BE2C (cell line): ENCODE results near the gene CD59.

ENCODE experiments used
- DNase-seq: peaks from one replicate; pipeline ENCODE4 v3.0.0-alpha.2; 2020
- H3K27me3 ChIP-seq: fragments of 250-450 bp; sonication (Bioruptor Pico); 2 replicates; pipeline ENCODE4 v1.5.1; 2020; ENCODE audit warnings: mild to moderate bottlenecking
- H3K36me3 ChIP-seq: fragments of 250-450 bp; sonication (Bioruptor Pico); 2 replicates; pipeline ENCODE4 v1.5.1; 2020; ENCODE audit warnings: mild to moderate bottlenecking
- H3K4me1 ChIP-seq: fragments of 250-450 bp; sonication (Bioruptor Pico); 2 replicates; pipeline ENCODE4 v1.5.1; 2020
- H3K4me3 ChIP-seq: 2 replicates; pipeline ENCODE4 v1.5.1; 2011; ENCODE audit warnings: low read depth, low read length
- H3K9me3 ChIP-seq: fragments of 250-450 bp; sonication (Bioruptor Pico); 2 replicates; pipeline ENCODE4 v1.5.1; 2020
- TF ChIP-seq, protein P1 (sequence below): IDR thresholded peaks from 2 replicates; pipeline ENCODE4 v1.5.1; 2012; ENCODE audit warnings: mild to moderate bottlenecking, low read depth, low read length

Gene CD59

DNA sequence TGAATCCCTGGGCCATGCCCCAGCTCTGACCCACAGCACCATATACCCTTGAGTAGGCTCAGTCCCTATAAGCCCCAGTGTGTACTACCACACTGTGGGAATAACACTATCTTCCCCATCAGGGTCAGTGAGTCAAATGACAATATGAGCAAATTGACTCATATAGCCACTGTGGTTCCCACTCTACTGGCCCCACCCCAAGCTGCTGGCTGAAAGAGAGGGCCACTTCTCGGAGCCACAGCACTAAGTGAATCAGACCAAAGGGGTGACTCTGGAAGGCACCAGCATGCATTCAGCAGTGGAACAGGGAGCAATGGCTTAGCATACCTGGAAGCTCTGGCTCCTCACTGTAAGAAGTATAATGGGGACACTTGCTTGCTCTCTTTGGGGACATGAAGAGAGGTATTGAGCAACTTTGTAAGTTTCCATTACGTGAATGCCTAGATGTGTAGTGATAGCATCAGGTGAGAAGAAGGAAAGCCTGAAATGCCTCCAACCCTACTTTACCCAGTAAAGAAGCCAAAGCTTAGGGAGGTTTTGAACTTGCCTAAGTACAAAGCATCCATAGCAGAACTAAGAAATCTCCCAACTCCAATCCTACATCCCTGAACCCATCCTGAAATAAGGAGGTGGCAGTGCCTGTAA is 13.5 kb downstream of the CD59 start:
- Histone ChIP-seq H3K27me3 (no peaks in the 10 kb centered on the region), H3K4me1 (no peaks in the 10 kb centered on the region), H3K9me3 (no peaks in the 10 kb centered on the region), H3K4me3 (no peak overlapping the region), H3K36me3 (no peaks in the 10 kb centered on the region)
- TF ChIP-seq, protein P1, sequence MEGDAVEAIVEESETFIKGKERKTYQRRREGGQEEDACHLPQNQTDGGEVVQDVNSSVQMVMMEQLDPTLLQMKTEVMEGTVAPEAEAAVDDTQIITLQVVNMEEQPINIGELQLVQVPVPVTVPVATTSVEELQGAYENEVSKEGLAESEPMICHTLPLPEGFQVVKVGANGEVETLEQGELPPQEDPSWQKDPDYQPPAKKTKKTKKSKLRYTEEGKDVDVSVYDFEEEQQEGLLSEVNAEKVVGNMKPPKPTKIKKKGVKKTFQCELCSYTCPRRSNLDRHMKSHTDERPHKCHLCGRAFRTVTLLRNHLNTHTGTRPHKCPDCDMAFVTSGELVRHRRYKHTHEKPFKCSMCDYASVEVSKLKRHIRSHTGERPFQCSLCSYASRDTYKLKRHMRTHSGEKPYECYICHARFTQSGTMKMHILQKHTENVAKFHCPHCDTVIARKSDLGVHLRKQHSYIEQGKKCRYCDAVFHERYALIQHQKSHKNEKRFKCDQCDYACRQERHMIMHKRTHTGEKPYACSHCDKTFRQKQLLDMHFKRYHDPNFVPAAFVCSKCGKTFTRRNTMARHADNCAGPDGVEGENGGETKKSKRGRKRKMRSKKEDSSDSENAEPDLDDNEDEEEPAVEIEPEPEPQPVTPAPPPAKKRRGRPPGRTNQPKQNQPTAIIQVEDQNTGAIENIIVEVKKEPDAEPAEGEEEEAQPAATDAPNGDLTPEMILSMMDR = no peak
- DNase-seq = no peak

DNA sequence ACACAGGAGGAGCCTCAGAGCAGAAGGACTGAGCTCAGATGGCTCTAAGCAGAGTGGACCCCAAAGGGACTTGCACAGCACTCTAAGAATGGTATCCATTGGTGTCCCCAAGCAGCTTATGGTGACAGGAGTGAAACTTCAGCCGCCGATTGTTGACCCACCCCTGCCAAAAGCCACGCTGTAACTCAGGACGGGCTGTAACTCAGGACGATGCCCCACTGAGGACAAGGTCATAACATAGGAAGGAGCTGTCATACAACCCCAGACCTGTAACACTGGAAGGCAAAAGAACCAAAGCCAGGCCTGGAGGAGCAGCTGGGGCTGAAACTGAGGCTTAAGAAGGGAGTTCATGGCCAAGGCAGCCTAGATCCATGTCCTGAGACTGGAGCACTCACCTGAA is 14.2 kb downstream of the CD59 start:
- DNase-seq = no peak
- no peaks in the 10 kb centered on the region for H3K27me3 ChIP-seq
- no peaks in the 10 kb centered on the region for H3K4me1 ChIP-seq
- H3K36me3 ChIP-seq = no peaks in the 10 kb centered on the region
- no peak overlapping the region for H3K4me3 ChIP-seq
- no peaks in the 10 kb centered on the region for H3K9me3 ChIP-seq
- TF ChIP-seq, protein P1 = no peak

DNA sequence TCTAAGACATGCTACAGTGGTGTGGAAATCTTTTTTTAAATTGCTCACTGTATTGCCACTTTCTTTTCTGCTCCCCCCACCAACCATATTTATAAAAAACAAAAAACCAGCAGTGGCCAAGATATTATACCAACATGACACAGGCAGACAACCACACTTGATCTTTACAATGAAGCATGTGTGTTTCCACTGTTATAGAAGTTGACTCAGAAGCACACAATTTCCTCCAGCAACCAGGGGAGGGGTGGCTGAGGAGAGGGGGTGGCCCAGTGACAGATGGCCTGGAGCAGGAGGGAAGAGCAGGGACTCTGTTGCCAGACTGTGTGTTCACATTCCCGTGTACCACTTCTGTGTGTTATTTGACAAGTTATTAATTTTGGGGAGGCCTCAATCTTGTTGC is 14.8 kb downstream of the CD59 start:
- TF ChIP-seq, protein P1 = no peak
- Histone ChIP-seq H3K4me1 (no peaks in the 10 kb centered on the region), H3K27me3 (no peaks in the 10 kb centered on the region), H3K4me3 (no peak overlapping the region), H3K36me3 (no peaks in the 10 kb centered on the region), H3K9me3 (no peaks in the 10 kb centered on the region)
- DNase-seq = no peak

DNA sequence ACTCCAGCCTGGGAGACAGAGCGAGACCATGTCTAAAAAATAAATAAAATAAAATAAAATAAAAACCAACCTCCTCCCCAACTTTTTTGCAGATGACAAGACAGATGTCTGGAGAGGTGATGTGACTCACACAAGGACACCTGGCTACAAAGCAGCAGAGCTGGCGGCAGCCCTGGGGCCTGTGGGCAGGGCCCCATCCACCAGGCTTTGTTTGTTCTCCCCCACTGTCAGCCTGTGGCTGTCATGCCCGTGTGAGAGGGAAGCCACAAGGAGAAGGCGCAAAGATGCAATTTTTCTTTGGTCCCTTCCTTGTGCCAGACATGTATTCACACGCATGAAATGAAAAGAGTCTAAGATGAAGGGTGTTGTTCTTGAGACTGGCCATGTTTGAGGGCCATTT is 16.6 kb downstream of the CD59 start:
- Histone ChIP-seq H3K4me3 (no peak overlapping the region), H3K27me3 (no peaks in the 10 kb centered on the region), H3K4me1 (no peaks in the 10 kb centered on the region), H3K36me3 (no peaks in the 10 kb centered on the region), H3K9me3 (no peaks in the 10 kb centered on the region)
- TF ChIP-seq, protein P1 = no peak
- DNase-seq = no peak

DNA sequence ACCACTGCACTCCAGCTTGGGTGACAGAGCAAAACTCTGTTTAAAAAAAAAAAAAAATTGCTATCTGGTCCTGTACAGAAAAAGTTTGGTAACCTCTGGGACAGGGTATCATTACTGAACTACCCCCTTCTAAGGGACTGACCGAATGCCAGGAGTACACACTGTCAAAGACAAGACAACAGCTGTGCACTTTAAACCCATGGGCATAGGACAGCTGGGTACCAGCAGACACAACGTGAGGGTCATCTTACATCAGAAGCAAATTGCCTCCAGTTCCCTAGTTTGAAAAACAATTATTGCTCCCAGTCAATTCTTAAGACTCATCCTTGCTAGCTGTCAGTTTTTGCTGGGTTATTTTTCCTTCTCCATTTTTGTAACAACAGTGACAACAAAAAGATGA is 17.8 kb downstream of the CD59 start:
- Histone ChIP-seq H3K4me3 (no peak overlapping the region), H3K36me3 (no peaks in the 10 kb centered on the region), H3K4me1 (no peaks in the 10 kb centered on the region), H3K27me3 (no peaks in the 10 kb centered on the region), H3K9me3 (no peaks in the 10 kb centered on the region)
- DNase-seq = no peak
- TF ChIP-seq, protein P1 = no peak

DNA sequence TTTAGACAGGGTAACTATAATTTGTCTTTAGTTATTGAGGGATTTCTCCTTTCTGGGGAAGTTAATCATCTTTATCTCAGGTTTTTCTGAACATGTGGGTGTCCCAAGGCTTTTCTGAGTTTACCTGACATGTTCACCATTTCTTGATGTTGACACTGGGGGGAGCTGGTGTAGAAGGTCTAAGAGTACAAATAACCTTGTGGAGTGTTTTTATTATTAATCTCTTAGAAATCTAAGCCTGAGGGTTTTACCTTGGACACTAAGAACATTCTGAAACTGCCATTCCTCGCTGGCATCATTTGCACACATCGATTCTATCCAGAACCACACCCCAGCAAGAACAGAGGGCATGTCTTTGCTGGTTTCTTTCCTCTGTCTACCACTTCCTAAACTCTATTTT is 20.0 kb downstream of the CD59 start:
- no peaks in the 10 kb centered on the region for H3K36me3 ChIP-seq
- no peaks in the 10 kb centered on the region for H3K9me3 ChIP-seq
- H3K4me1 ChIP-seq = no peaks in the 10 kb centered on the region
- TF ChIP-seq, protein P1 = peak; percentile 23
- no peak overlapping the region for H3K4me3 ChIP-seq
- DNase-seq = no peak
- H3K27me3 ChIP-seq = no peaks in the 10 kb centered on the region
